Measurements from ENCODE around the gene BBLN.

BBLN gene

DNA sequence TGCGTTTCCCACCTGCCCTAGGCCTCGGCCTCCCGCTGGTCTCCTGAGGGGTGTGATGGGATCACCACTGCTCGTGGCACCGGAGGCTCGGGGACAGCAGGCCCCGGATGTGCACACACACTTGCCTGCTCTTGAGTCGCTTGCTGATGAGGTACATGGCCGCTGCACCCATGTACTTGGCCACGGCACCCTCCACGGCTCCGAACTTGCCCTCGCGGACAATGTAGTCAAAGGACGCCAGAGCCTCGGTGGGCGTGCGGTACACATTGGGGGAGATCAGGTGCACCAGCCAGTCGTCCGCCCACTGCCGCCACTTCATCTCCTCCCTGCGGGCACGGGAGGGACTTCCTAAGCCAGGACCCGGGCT is 37.3 kb upstream of the BBLN start:
- TF ChIP-seq POLR2AphosphoS5 (IDR thresholded peaks at IDR 0.05; ENCODE audit: low read depth, low read length) (no peak), SIN3A (IDR thresholded peaks at IDR 0.05; ENCODE audit: borderline replicate concordance, insufficient read depth, low read length) (no peak), TAF1 (IDR thresholded peaks at IDR 0.05; ENCODE audit: borderline replicate concordance, insufficient read depth, low read length) (no peak), FOXP2 (optimal IDR thresholded peaks at IDR 0.05; ENCODE audit: borderline replicate concordance, extremely low read depth, extremely low read length, insufficient read depth) (no peak)
- TF ChIP-seq, protein P1, sequence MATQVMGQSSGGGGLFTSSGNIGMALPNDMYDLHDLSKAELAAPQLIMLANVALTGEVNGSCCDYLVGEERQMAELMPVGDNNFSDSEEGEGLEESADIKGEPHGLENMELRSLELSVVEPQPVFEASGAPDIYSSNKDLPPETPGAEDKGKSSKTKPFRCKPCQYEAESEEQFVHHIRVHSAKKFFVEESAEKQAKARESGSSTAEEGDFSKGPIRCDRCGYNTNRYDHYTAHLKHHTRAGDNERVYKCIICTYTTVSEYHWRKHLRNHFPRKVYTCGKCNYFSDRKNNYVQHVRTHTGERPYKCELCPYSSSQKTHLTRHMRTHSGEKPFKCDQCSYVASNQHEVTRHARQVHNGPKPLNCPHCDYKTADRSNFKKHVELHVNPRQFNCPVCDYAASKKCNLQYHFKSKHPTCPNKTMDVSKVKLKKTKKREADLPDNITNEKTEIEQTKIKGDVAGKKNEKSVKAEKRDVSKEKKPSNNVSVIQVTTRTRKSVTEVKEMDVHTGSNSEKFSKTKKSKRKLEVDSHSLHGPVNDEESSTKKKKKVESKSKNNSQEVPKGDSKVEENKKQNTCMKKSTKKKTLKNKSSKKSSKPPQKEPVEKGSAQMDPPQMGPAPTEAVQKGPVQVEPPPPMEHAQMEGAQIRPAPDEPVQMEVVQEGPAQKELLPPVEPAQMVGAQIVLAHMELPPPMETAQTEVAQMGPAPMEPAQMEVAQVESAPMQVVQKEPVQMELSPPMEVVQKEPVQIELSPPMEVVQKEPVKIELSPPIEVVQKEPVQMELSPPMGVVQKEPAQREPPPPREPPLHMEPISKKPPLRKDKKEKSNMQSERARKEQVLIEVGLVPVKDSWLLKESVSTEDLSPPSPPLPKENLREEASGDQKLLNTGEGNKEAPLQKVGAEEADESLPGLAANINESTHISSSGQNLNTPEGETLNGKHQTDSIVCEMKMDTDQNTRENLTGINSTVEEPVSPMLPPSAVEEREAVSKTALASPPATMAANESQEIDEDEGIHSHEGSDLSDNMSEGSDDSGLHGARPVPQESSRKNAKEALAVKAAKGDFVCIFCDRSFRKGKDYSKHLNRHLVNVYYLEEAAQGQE (IDR thresholded peaks at IDR 0.05; ENCODE audit: insufficient read depth in 1 of 2, low read depth in 2 of 2, low read length in 2 of 2): no peak

DNA sequence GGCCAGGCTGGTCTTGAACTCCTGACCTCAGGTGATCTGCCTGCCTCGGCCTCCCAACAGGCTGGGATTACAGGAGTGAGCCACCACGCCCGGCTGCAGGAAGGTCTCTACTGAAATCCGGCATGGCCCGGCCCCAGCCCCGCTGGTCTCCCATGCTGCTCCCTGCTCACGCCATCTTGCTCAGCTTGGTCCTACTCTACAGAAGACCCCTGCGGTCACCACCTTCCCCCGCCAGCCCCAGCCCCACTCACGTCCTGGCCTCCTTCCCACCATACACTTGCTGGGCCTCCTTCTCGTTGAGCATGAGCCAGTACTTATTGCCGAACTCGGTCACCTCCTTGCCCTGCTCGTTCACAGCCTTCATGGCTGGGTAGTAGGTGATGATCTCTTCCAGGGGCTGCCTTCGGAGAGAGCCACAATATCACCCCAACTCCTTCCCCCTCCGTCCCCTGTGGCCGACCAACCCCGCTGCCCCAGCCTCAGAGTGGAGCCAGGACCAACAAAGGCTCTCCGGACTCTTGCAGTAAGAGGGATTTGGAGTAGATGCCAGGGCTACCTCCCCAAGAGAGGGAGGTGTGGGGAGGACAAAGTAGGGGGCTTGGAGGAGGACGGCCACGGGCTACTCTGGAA is 36.5 kb upstream of the BBLN start:
- TF ChIP-seq FOXP2 (optimal IDR thresholded peaks at IDR 0.05; ENCODE audit: borderline replicate concordance, extremely low read depth, extremely low read length, insufficient read depth): no peak
- TF ChIP-seq, protein P1 (IDR thresholded peaks at IDR 0.05; ENCODE audit: insufficient read depth in 1 of 2, low read depth in 2 of 2, low read length in 2 of 2): no peak
- no peak for TF ChIP-seq SIN3A (IDR thresholded peaks at IDR 0.05; ENCODE audit: borderline replicate concordance, insufficient read depth, low read length)
- TF ChIP-seq TAF1 (IDR thresholded peaks at IDR 0.05; ENCODE audit: borderline replicate concordance, insufficient read depth, low read length): no peak
- no peak for TF ChIP-seq POLR2AphosphoS5 (IDR thresholded peaks at IDR 0.05; ENCODE audit: low read depth, low read length)

DNA sequence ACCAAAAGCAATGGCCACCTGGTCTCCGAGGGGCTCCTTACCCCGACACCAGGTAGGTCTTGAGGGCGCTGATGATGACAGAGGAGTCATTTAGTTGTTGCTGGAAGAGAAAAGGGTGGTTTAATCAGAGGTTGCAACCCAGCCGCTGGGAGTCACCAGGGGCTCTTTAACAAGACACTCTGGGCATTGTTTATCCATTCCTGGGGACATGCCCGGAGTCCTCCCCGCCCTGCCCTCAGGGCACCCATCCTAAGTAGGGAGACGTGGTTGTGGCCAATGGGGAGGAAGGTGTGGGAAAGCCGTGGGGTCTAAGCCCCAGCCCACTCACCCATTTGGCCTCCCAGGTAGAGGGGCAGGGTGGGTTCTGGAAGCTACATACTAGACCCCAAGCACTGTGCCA is 35.6 kb upstream of the BBLN start:
- TF ChIP-seq SIN3A (IDR thresholded peaks at IDR 0.05; ENCODE audit: borderline replicate concordance, insufficient read depth, low read length) (no peak), TAF1 (IDR thresholded peaks at IDR 0.05; ENCODE audit: borderline replicate concordance, insufficient read depth, low read length) (no peak), FOXP2 (optimal IDR thresholded peaks at IDR 0.05; ENCODE audit: borderline replicate concordance, extremely low read depth, extremely low read length, insufficient read depth) (no peak), POLR2AphosphoS5 (IDR thresholded peaks at IDR 0.05; ENCODE audit: low read depth, low read length) (no peak)
- TF ChIP-seq, protein P1 (IDR thresholded peaks at IDR 0.05; ENCODE audit: insufficient read depth in 1 of 2, low read depth in 2 of 2, low read length in 2 of 2): no peak

DNA sequence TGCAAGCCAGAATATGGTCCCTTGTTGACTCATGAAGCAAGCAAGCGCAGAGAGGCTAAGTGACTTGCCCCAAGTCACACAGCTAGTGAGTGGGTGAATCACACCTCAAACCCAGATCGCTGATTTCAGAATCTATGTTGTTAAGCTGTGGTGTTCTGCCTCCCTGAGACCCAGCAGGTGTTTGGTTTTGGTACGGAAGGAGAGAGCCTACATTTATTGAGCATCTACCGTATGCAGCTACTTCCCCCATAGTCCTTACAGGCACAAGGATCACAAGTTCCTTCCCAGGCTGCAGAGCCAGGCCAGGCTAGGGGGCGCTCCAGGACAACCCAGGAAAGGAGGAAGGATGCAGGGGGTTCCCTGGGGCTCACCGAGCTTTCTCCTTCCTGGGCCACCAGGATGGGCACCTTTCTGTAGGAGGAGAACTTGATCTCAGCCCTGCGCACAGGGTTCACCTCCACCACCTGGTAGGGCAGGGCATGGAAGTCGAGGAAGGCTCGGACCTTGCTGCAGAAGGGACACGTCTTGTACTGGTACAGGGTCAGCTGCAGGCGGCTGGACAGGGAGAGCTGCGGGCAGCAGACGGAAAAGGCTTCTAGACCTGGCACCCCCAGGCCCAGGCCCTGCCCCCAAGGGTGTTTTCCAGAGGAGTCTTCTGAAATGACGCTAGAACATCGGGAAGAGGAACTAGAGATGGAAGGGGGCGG is 35.0 kb upstream of the BBLN start:
- no peak for TF ChIP-seq FOXP2 (optimal IDR thresholded peaks at IDR 0.05; ENCODE audit: borderline replicate concordance, extremely low read depth, extremely low read length, insufficient read depth)
- TF ChIP-seq TAF1 (IDR thresholded peaks at IDR 0.05; ENCODE audit: borderline replicate concordance, insufficient read depth, low read length): no peak
- TF ChIP-seq, protein P1 (IDR thresholded peaks at IDR 0.05; ENCODE audit: insufficient read depth in 1 of 2, low read depth in 2 of 2, low read length in 2 of 2): no peak
- no peak for TF ChIP-seq POLR2AphosphoS5 (IDR thresholded peaks at IDR 0.05; ENCODE audit: low read depth, low read length)
- no peak for TF ChIP-seq SIN3A (IDR thresholded peaks at IDR 0.05; ENCODE audit: borderline replicate concordance, insufficient read depth, low read length)

Data from PFSK-1 (cell line).